ENCODE results near the gene LANCL2.
"Not testable (repeated sequence)": the region's sequence is repeated elsewhere in the genome, so short reads cannot be mapped to it uniquely, and the experiment has no call there.

Gene LANCL2

GRCh38 chr7:55344840-55345239, 20.3 kb upstream of the LANCL2 start:
- DNase-seq (ENCODE audit: low spot score) = no peak
- in situ Hi-C loops (cut with MboI; ENCODE audit: low sequenced_read_pairs, unreplicated experiment) = no loop called here
- no peak for TF ChIP-seq CTCF (IDR thresholded peaks at IDR 0.05; ENCODE audit: borderline replicate concordance, control extremely low read depth, extremely low read depth, insufficient read depth, missing control alignments)

- no peak for TF ChIP-seq CTCF (IDR thresholded peaks at IDR 0.05; ENCODE audit: borderline replicate concordance, control extremely low read depth, extremely low read depth, insufficient read depth, missing control alignments)
- in situ Hi-C loops (cut with MboI; ENCODE audit: low sequenced_read_pairs, unreplicated experiment) = no loop called here
- no peak for DNase-seq (ENCODE audit: low spot score)
Measured at GRCh38 chr7:55345292-55345691, 19.8 kb upstream of the LANCL2 start.

- in situ Hi-C loops (cut with MboI; ENCODE audit: low sequenced_read_pairs, unreplicated experiment) = no loop called here
- no peak for TF ChIP-seq CTCF (IDR thresholded peaks at IDR 0.05; ENCODE audit: borderline replicate concordance, control extremely low read depth, extremely low read depth, insufficient read depth, missing control alignments)
- no peak for DNase-seq (ENCODE audit: low spot score)
Measured at GRCh38 chr7:55348502-55348901, 16.6 kb upstream of the LANCL2 start.

DNA sequence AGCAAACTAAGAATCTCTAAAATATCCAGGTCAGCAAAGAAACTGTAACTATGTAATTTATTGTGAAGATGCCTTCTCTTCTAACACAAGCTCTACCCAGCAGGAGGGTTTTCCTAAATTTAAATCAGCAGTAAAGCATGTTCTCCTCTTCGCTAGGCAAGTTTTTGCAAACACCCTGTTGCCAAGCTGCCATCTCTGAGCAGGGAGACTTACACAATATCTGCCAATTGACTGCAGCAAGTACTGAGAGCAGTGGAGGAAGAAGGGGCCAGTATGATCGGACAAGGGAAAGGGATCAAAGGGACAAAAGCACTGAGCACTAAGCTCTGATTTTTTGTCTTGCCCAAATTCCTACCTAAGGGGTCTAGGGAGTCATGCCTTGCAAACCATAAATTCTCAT, 16.0 kb upstream of the LANCL2 start:
- no peak for TF ChIP-seq CTCF (IDR thresholded peaks at IDR 0.05; ENCODE audit: borderline replicate concordance, control extremely low read depth, extremely low read depth, insufficient read depth, missing control alignments)
- in situ Hi-C loops (cut with MboI; ENCODE audit: low sequenced_read_pairs, unreplicated experiment) = no loop called here
- DNase-seq (ENCODE audit: low spot score) = no peak

DNA sequence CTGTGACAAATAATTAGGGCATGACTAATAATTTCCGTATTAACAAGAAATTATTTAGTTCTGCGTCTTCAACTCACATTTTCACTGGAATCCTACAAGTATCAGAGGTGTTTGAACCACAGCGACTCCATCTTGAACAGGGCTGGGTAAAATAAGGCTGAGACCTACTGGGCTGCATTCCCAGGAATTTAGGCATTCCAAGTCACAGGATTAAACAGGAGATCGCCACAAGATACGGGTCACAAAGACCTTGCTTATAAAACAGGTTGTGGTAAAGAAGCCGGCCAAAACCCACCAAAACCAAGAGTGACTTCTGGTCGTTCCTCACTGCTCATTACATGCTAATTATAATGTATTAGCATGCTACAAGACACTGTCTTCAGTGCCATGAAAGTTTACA, 14.9 kb upstream of the LANCL2 start:
- DNase-seq (ENCODE audit: low spot score) = no peak
- in situ Hi-C loops (cut with MboI; ENCODE audit: low sequenced_read_pairs, unreplicated experiment) = no loop called here
- no peak for TF ChIP-seq CTCF (IDR thresholded peaks at IDR 0.05; ENCODE audit: borderline replicate concordance, control extremely low read depth, extremely low read depth, insufficient read depth, missing control alignments)

DNA sequence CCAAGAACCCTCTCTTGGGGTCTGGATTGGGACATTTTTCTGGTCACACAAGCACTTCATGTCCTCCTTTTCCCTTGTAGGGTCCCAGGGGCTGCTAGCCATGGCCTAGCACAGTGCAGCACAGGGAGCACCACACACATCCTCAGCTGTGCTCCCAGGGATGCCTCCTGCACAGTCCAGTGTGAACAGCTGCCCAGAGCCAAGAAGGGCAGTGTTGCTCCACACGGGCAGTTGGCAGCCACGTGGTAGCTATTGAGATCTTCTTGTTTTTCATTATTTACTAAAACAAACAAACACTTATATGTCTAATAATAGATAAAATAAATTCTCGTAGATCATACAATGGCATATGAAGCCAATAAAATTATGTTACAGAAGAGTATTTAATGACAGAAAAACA, 13.9 kb upstream of the LANCL2 start:
- in situ Hi-C loops (cut with MboI; ENCODE audit: low sequenced_read_pairs, unreplicated experiment) = no loop called here
- no peak for DNase-seq (ENCODE audit: low spot score)
- TF ChIP-seq CTCF (IDR thresholded peaks at IDR 0.05; ENCODE audit: borderline replicate concordance, control extremely low read depth, extremely low read depth, insufficient read depth, missing control alignments) = no peak

DNA sequence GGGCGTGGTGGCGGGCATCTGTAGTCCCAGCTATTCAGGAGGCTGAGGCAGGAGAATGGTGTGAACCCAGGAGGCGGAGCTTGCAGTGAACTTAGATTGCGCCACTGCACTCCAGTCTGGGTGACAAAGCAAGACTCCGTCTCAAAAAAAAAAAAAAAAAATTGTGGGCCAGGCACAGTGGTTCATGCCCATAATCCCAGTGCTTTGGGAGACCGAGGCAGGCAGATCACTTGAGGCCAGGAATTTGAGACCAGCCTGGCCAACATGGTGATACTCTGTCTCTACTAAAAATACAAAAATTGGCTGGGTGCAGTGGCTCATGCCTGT, 12.2 kb upstream of the LANCL2 start:
- in situ Hi-C loops (cut with MboI; ENCODE audit: low sequenced_read_pairs, unreplicated experiment); DNase-seq (ENCODE audit: low spot score): not testable (repeated sequence)

Measured in GM13976 (cell line).